IPS DF 6.9 (cell line): ENCODE data around the gene OXTR.

Source experiments
- DNase-seq: peaks from one replicate; pipeline ENCODE4 v3.0.0-alpha.2; 2013; ENCODE audit warnings: low read depth, low spot score
- H3K27ac ChIP-seq: one replicate; pipeline ENCODE4 v1.5.1; 2013; ENCODE audit warnings: low read length, control low read depth
- H3K27me3 ChIP-seq: 2 replicates; pipeline ENCODE4 v1.6.1; 2013; ENCODE audit warnings: mild to moderate bottlenecking, low read length; ENCODE audit not compliant: control insufficient read depth, insufficient read depth
- H3K36me3 ChIP-seq: 2 replicates; pipeline ENCODE4 v1.6.1; 2013; ENCODE audit warnings: low read length; ENCODE audit not compliant: control insufficient read depth, insufficient read depth
- H3K4me1 ChIP-seq: 2 replicates; pipeline ENCODE4 v1.6.1; 2013; ENCODE audit warnings: low read length; ENCODE audit not compliant: control insufficient read depth, insufficient read depth
- H3K4me3 ChIP-seq: 2 replicates; pipeline ENCODE4 v1.5.1; 2013; ENCODE audit warnings: mild to moderate bottlenecking, low read length
- H3K9me3 ChIP-seq: 2 replicates; pipeline ENCODE4 v1.6.1; 2013; ENCODE audit warnings: low read length, inconsistent platforms; ENCODE audit not compliant: control insufficient read depth, insufficient read depth
- WGBS: extraction: QIAGEN DNeasy Blood & Tissue Kit; methylation state at CpG from one replicate; pipeline ENCODE4 v1.1.7; 2013; ENCODE audit warnings: mixed read lengths, missing lambda C conversion rate; ENCODE audit not compliant: insufficient read length, insufficient coverage; 5-methylcytosine and 5-hydroxymethylcytosine counted together

Gene OXTR

GRCh38 chr3:8757551-8758518 is 11.6 kb downstream of the OXTR start:
- H3K4me1 ChIP-seq: 0 out of 2 replicates have a peak, but pooled peaks cover 1% of the 10 kb centered on the region
- no peak for DNase-seq
- no peak overlapping the region for H3K4me3 ChIP-seq
- no peak overlapping the region for H3K27ac ChIP-seq
- no CpG with 5 or more reads among the region's 24 CpGs for WGBS
- H3K9me3 ChIP-seq: no peaks in the 10 kb centered on the region
- H3K36me3 ChIP-seq: no peaks in the 10 kb centered on the region
- no peaks in the 10 kb centered on the region; the same call in 1 of the 2 replicates for H3K27me3 ChIP-seq

DNA sequence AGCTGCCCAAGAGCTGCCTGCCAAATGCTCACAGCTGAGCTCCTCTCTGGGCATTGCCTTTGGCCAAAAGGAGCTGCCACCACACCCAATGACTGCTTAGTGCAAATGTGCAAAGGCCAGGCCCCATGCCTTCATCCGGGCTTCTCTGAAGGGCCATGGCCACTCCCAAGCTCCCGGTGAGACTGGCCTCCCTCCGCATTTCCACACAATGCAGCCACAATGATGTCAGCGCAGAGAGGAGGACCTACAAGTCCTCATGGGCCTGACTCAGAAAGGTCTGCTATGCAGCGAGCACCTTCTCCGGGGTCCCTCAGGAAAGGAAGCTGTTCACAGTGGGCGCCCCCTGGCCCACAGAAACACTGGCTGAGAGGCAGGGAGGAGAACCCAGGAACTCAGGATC is 12.7 kb downstream of the OXTR start:
- 0 out of 2 replicates have a peak, but pooled peaks cover 1% of the 10 kb centered on the region for H3K4me1 ChIP-seq
- H3K27me3 ChIP-seq: no peaks in the 10 kb centered on the region; the same call in 1 of the 2 replicates
- no peaks in the 10 kb centered on the region for H3K9me3 ChIP-seq
- H3K27ac ChIP-seq: no peak overlapping the region
- no peaks in the 10 kb centered on the region for H3K36me3 ChIP-seq
- WGBS: no CpG with 5 or more reads among the region's 7 CpGs
- H3K4me3 ChIP-seq: no peak overlapping the region
- DNase-seq: no peak

GRCh38 chr3:8755564-8756237 is 13.7 kb downstream of the OXTR start:
- no peak overlapping the region for H3K27ac ChIP-seq
- no peaks in the 10 kb centered on the region for H3K9me3 ChIP-seq
- H3K27me3 ChIP-seq: no peaks in the 10 kb centered on the region; the same call in 1 of the 2 replicates
- no peak overlapping the region for H3K4me3 ChIP-seq
- DNase-seq: no peak
- no peaks in the 10 kb centered on the region for H3K36me3 ChIP-seq
- 0 out of 2 replicates have a peak, but pooled peaks cover 1% of the 10 kb centered on the region for H3K4me1 ChIP-seq
- no CpG with 5 or more reads among the region's 6 CpGs for WGBS

DNA sequence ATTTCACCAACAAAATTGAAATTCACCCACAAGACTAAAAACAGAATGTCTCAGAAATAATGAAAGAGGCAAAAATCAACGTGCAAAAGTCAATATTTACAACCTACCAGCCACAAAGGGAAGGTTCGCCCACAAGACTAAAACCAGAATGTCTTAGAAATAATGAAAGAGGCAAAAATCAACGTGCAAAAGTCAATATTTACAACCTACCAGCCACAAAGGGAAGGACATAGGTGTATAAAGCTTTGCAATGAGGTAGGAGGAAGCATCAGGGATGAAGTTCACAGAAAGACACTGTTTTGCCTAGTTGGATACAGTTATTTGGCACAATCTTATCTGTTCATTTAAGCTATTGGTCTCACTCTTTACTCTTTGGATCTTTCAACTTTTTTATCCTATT is 14.3 kb downstream of the OXTR start:
- Histone ChIP-seq H3K27me3 (no peaks in the 10 kb centered on the region; the same call in 1 of the 2 replicates), H3K4me1 (0 out of 2 replicates have a peak, but pooled peaks cover 1% of the 10 kb centered on the region), H3K4me3 (no peak overlapping the region), H3K36me3 (no peaks in the 10 kb centered on the region), H3K9me3 (no peaks in the 10 kb centered on the region), H3K27ac (no peak overlapping the region)
- no CpG with 5 or more reads among the region's 3 CpGs for WGBS
- DNase-seq: no peak

- H3K36me3 ChIP-seq: no peaks in the 10 kb centered on the region
- 0 out of 2 replicates have a peak, but pooled peaks cover 1% of the 10 kb centered on the region for H3K4me1 ChIP-seq
- WGBS: no CpG with 5 or more reads among the region's 14 CpGs
These were observed 16.6 kb downstream of the OXTR start for GRCh38 chr3:8752832-8753231.

GRCh38 chr3:8749316-8749715 is 20.1 kb downstream of the OXTR start:
- Histone ChIP-seq H3K9me3 (no peaks in the 10 kb centered on the region), H3K27ac (no peak overlapping the region), H3K4me1 (0 out of 2 replicates have a peak, but pooled peaks cover 1% of the 10 kb centered on the region), H3K36me3 (no peaks in the 10 kb centered on the region), H3K27me3 (no peaks in the 10 kb centered on the region), H3K4me3 (no peak overlapping the region)
- DNase-seq: no peak
- whole genome bisulfite sequencing: no CpG with 5 or more reads among the region's 3 CpGs

More at GRCh38 chr3:8752832-8753231, 16.6 kb downstream of the OXTR start:
- DNase-seq: no peak
- Histone ChIP-seq H3K9me3 (no peaks in the 10 kb centered on the region), H3K27me3 (no peaks in the 10 kb centered on the region), H3K4me3 (no peak overlapping the region), H3K27ac (no peak overlapping the region)

- Histone ChIP-seq H3K36me3 (no peaks in the 10 kb centered on the region), H3K4me3 (no peak overlapping the region), H3K27me3 (no peaks in the 10 kb centered on the region), H3K9me3 (no peaks in the 10 kb centered on the region), H3K4me1 (peaks cover 4% of the 10 kb centered on the region), H3K27ac (no peak overlapping the region)
- DNase-seq: no peak
- WGBS: no CpG with 5 or more reads among the region's 7 CpGs
These were observed 22.6 kb downstream of the OXTR start for GRCh38 chr3:8746780-8747345.

DNA sequence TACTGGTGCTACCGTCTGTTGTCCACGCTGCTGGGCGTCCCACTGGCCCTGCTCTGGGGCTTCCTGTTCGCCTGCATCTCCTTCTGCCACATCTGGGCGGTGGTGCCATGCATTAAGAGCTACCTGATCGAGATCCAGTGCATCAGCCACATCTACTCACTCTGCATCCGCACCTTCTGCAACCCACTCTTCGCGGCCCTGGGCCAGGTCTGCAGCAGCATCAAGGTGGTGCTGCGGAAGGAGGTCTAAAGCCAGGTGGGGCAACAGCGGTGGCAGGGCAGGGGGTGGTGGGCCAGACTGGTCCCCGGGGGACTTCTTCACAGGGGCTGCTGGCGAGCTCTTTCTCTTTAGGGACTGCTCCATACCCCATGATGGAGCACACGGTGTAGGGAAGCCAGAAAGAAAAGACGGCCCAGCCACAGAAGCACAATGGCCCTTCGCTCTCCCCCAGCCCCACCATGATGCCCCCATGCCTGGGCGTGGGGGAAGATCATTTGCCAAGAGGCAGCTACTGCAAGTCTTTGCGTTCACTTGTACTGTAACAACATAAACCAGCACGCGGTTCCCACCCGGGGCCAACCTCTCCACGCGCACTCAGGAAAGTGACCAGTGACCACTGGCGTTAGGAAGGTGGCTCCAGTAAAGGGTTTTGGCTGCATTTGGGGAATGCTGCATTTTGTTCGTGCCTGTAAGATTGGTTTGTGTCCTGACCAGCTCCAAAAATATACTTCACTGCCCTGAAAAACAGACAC is 23.6 kb downstream of the OXTR start:
- no peaks in the 10 kb centered on the region for H3K9me3 ChIP-seq
- H3K27ac ChIP-seq: no peak overlapping the region
- no peaks in the 10 kb centered on the region for H3K36me3 ChIP-seq
- H3K4me3 ChIP-seq: no peak overlapping the region
- H3K27me3 ChIP-seq: no peaks in the 10 kb centered on the region
- peaks cover 6% of the 10 kb centered on the region for H3K4me1 ChIP-seq
- no peak for DNase-seq
- WGBS: no CpG with 5 or more reads among the region's 25 CpGs

DNA sequence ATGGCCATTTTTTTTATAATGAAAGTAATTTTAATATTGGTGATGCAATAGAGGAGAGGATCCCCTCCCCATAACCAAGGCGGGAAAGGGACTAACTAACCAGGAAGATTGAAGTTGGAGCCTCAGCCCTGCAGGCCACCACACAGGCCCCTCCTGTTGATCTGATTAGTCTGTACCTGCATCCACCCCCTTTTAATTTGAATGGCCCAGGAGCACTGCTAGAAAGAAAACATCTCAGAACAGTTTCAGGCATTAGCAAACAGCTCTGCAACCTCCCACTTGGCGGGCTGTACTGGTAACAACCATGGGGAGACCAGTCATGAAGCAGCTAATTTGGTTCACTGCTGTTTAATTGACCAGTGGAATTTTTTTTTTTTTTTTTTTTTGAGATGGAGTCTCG is 25.5 kb downstream of the OXTR start:
- Histone ChIP-seq H3K9me3 (no peaks in the 10 kb centered on the region), H3K27ac (no peak overlapping the region), H3K4me1 (peaks cover 8% of the 10 kb centered on the region), H3K36me3 (no peaks in the 10 kb centered on the region), H3K4me3 (no peak overlapping the region), H3K27me3 (no peaks in the 10 kb centered on the region)
- no peak for DNase-seq
- WGBS: no CpG with 5 or more reads among the region's 3 CpGs
